Stimulated activated CD4-positive, alpha-beta T cell treated with anti-CD3 and anti-CD28 coated beads, Interleukin-1b, Interleukin-23, amount 100 ng/mL, for 4 hours (primary cell): Measurements from ENCODE around the gene RAMACL.

Source experiments
- DNase-seq, 2 donors: peaks; one replicate each; pipeline ENCODE4 v3.0.0-alpha.2; 2020; ENCODE audit warnings: low read depth in 2 of 2

The RAMACL gene

DNA sequence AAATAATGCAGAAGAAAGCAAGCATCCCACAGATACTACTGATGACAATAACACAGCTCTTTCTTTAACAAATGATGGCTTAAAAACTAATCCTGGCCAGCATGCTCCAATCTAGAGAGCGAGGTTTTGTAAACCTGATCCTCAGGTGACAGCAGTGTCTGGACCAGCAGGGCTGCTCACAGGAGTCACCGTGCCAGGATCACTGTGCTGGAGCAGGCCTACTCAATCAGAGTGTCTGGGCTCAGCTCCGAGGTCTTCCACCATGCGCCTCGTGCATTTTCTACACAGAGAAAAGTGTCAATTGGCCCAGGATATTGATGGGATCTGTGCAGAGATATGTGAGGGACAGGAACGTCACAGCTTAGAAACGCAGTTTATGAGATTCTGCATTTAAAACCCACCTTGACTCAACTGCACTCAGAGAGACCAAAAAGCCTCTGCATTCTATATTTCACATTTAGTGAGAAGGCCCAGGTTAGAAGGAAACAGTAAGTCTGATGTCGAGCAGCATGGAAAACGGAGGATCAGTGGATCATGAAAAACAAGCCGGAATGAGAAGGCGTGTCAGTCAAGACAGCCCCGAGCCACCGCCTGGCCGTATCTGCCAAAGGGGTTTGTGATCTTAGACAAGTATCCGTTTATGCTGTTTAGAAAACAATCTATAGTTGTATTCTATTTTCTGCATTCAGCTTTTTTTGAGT is 7.8 kb downstream of the RAMACL start:
- no peak for DNase-seq

- no peak for DNase-seq
These were observed 11.3 kb downstream of the RAMACL start for GRCh38 chr6:166575205-166575604.

GRCh38 chr6:166573511-166574216 is 12.8 kb downstream of the RAMACL start:
- DNase-seq = no peak

- DNase-seq = no peak
These were observed 13.9 kb downstream of the RAMACL start for GRCh38 chr6:166572370-166573261.

GRCh38 chr6:166570929-166571713 is 15.4 kb downstream of the RAMACL start:
- no peak for DNase-seq

DNA sequence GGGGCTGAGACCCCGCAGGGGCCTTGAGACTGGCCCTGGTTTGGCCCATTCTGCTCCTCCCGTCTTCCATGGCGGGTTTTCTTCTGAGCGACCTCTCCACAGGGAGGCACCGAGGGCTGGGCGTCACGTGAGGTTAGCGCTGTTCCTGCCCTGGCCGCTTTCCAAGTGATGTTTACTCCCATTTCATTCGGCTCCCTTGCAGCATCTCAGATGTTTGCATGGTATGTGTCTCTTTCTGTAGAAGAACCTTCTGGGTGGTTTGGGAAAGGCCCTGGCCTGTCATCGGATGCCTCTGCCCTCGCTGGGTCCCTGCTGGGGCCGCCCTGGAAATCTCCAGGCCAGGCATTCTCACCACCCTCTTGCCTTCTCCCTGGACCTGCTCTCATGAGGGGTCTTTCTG is 17.3 kb downstream of the RAMACL start:
- no peak for DNase-seq

DNA sequence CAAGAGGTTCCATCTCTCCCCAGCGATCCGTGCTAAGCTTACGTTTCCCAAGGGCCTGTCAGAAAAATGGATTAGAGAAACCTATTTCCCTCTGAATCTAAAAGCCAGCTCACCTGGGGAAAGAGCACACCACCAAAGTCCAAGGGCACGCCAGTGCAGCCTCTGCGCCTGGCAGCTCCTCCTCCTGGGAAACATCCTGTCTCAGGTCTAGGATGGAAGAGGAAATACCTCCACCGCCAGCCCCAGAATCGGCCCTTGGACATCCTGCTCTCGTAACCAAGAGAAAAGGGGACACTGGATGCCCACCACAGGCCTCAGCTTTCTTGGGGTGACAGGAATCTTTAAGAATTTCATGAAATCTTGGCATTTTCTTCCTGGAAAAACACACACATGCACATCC is 18.7 kb downstream of the RAMACL start:
- DNase-seq = no peak

DNA sequence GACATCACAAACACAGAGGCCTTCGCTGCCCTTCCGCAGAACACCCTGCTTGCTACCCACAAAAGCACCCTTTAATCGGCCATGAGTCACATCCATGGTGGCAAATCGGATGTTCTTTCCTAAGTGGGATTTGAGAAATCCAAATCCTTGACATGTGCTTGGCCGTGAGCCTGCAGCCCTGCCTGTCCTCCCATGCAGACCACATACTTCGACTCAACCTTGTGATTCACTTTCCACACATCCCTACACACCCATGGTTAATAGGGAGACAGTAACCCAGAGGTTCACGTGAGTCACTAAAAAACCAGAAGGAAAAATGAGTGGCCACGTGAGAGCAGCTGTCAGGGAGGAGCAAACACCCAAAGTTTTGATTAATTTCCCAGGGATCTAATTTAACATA is 19.4 kb downstream of the RAMACL start:
- no peak for DNase-seq

GRCh38 chr6:166566026-166567011 is 20.2 kb downstream of the RAMACL start:
- DNase-seq = no peak

DNA sequence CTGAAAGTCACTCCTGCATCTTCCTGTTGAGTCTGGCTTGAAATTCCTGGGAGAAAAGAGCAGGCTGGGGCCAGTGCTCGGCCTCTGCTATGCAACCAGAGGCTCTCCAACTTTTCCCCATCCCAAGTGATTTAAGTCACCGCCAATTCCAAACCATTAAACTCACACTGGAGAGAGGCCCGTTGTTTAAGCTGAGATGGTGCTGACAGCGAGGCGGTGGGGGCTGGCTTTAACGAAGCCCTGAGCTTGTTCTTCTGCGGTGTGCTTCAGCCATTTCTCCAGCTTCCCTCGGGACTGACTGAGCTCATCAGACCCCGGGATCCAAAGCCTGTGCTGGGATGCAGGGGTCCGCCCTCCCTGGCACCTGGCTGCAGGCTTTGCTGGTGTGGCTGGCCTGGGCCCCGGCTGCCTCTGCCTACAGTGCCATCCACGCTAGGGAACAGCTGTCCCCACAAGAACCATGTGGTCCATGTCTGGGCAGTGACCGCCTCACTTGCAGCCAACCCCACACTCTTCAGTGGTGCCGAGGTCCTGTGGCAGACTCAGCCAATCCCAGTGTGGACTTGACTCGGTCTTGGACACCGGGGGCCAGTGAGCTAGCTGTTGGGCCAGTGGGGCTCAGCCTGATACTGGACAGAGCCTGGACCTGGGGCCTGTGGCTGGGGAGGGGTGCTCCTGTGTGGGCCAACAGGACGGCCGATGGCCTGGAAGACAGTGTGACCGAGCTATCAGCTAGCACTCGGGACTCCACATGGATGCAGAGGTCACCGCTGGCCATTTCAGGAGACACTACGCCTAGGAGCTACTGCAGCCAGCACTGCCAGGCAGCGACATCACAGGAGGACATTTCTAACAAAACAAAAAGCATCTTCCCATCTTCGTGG is 21.2 kb downstream of the RAMACL start:
- DNase-seq = no peak

- no peak for DNase-seq
These were observed 22.7 kb downstream of the RAMACL start for GRCh38 chr6:166563805-166564204.

GRCh38 chr6:166563200-166563599 is 23.3 kb downstream of the RAMACL start:
- no peak for DNase-seq

GRCh38 chr6:166562726-166563125 is 23.8 kb downstream of the RAMACL start:
- no peak for DNase-seq

DNA sequence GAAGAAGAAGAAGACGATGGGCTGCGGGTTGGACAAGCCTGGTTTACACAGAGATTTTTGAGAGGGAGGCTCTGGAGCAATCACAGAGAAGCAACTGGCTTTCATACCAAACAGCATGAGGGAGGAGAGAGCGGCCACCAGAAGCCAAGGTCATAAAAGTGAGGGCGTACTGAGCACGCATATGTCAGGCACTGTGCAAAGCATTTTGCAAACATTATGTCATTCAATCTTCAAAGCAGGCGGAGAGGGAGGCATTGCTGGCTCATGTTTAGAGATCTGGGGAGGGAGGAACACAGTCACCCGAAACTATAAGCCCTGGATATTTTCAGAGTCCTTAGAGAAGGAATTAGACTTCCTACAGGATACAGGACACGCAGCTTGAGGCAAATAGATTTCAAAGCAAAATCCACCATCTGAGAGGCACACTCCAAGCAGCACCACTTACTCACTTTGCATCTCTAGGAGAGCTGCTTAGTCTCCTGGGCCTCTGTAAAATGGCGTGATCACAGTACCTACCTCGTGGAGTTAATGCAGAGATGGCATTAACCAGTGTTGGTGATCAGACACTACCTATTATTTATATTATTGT is 24.6 kb downstream of the RAMACL start:
- no peak for DNase-seq

DNA sequence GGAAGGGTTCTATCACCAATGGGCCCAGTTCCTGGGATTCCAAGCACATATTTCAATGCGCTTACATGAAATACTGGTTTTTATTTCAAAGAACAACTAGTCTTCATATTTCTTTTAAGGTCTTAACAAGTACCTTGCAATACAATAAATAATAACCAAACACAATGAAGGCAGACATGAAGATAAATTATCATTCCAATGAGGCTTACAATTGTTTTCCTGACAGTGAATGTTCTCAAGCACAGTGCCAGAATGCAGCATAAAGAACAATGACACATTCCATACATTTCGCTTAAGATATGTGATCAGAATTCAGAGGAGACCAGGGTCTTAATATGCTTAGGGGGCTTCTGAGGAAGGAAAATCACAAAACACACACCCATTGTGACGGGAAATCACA is 26.3 kb downstream of the RAMACL start:
- no peak for DNase-seq

GRCh38 chr6:166559662-166560061 is 26.8 kb downstream of the RAMACL start:
- no peak for DNase-seq

- DNase-seq = no peak
These were observed 27.3 kb downstream of the RAMACL start for GRCh38 chr6:166559211-166559610.

DNA sequence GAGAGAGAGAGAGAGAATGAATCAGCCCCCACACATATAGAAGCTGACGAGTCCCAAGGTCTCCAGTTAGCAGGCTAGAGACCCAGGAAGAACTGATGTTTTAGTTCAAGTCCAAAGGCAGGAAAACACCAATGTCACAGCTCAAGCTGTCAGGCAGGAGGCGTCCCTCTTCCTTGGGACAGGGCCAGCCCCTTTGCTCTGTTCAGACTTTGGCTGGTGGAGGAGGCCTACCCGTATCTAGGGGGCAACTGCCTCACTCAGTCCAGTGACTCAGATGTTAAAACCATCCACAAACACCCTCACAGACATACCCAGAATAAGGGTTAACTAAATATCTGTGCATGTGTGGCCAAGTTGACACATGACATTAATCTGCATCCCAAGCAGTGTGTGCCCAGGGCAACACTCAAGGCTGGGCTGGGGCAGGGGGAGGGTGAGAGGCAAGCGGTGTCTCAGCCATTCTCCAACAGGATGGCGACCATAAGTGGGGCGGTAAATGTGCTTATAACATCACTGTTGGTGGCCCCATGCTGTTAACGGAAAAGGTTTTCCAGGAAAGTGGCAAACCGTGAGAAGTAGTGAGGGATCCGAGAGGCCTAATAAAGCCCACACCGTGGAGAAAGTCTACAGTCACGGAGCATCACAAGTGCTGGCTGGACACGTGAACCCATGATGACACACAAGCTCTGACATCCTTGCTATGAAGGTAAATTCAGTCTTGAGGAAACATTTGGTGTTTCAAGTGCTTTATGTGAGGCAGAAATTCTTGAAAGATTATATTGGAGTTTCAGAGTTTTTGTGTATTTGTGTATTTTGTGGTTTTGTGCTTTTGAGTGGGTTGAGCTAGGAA is 28.1 kb downstream of the RAMACL start:
- no peak for DNase-seq
